Osteocyte (in vitro differentiated cells): ENCODE measurements around the gene EEPD1. TPM values are rescaled to one million over a fixed set of nuclear protein-coding genes. Genes with fewer than 3 reads are reported as not detected.

ENCODE experiments used
- DNase-seq: peaks from one replicate; pipeline ENCODE4 v3.0.0; 2021; ENCODE audit warnings: mixed read lengths; ENCODE audit not compliant: unreplicated experiment; ENCODE audit errors: extremely low spot score
- H3K27ac Mint-ChIP-seq: one replicate; pipeline ENCODE4 v1.8.0; 2021; ENCODE audit warnings: mild to moderate bottlenecking, mixed read lengths; ENCODE audit not compliant: unreplicated experiment
- H3K27me3 Mint-ChIP-seq: one replicate; pipeline ENCODE4 v1.8.0; 2021; ENCODE audit warnings: mixed read lengths; ENCODE audit not compliant: unreplicated experiment
- H3K36me3 Mint-ChIP-seq: one replicate; pipeline ENCODE4 v1.8.0; 2021; ENCODE audit warnings: mixed read lengths; ENCODE audit not compliant: unreplicated experiment
- H3K4me1 Mint-ChIP-seq: one replicate; pipeline ENCODE4 v1.8.0; 2021; ENCODE audit warnings: mixed read lengths; ENCODE audit not compliant: unreplicated experiment
- H3K4me3 Mint-ChIP-seq: one replicate; pipeline ENCODE4 v1.8.0; 2021; ENCODE audit warnings: mild to moderate bottlenecking, moderate library complexity, mixed read lengths; ENCODE audit not compliant: unreplicated experiment
- H3K9me3 Mint-ChIP-seq: one replicate; pipeline ENCODE4 v1.8.0; 2021; ENCODE audit warnings: mixed read lengths; ENCODE audit not compliant: unreplicated experiment
- total RNA-seq: library from RNA; stranded (reverse); gene quantifications from 2 replicates; pipeline ENCODE4 v1.2.1, GENCODE V29; 2021
- TF ChIP-seq, protein P1 (sequence below): fragments of 200-600 bp; sonication (generic); IDR thresholded peaks from 2 replicates; pipeline ENCODE4 v1.5.0; 2021; ENCODE audit warnings: antibody characterized with exemption, mild to moderate bottlenecking, moderate library complexity

The EEPD1 gene
- total RNA-seq, 1 donor from 2014 or later, result 1.3 TPM

DNA sequence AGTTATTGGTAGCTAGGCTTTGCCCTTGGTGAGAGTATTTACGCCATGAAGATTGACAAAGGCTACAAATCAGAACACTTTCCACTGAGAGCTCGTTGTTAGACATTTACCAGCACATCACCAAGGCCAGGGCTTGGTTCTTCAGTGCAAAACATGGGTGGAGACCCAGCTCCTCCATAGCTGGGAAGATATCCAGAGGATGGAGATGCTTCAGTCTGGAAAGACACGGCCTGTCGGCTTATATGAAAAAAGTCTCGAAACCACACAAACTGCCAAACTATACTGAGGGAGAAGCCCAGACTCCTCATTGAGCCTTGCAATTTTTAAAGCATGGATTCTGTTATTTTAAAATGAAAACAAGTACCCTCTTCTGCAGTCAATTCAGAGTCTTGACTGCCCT is 153.2 kb downstream of the EEPD1 start:
- Mint-ChIP-seq H3K9me3 (no peaks in the 10 kb centered on the region), H3K4me1 (peaks cover 44% of the 10 kb centered on the region), H3K27ac (no peak overlapping the region), H3K27me3 (peaks cover 12% of the 10 kb centered on the region), H3K36me3 (no peaks in the 10 kb centered on the region), H3K4me3 (no peak overlapping the region)
- TF ChIP-seq, protein P1, sequence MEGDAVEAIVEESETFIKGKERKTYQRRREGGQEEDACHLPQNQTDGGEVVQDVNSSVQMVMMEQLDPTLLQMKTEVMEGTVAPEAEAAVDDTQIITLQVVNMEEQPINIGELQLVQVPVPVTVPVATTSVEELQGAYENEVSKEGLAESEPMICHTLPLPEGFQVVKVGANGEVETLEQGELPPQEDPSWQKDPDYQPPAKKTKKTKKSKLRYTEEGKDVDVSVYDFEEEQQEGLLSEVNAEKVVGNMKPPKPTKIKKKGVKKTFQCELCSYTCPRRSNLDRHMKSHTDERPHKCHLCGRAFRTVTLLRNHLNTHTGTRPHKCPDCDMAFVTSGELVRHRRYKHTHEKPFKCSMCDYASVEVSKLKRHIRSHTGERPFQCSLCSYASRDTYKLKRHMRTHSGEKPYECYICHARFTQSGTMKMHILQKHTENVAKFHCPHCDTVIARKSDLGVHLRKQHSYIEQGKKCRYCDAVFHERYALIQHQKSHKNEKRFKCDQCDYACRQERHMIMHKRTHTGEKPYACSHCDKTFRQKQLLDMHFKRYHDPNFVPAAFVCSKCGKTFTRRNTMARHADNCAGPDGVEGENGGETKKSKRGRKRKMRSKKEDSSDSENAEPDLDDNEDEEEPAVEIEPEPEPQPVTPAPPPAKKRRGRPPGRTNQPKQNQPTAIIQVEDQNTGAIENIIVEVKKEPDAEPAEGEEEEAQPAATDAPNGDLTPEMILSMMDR, result no peak
- DNase-seq, result no peak

DNA sequence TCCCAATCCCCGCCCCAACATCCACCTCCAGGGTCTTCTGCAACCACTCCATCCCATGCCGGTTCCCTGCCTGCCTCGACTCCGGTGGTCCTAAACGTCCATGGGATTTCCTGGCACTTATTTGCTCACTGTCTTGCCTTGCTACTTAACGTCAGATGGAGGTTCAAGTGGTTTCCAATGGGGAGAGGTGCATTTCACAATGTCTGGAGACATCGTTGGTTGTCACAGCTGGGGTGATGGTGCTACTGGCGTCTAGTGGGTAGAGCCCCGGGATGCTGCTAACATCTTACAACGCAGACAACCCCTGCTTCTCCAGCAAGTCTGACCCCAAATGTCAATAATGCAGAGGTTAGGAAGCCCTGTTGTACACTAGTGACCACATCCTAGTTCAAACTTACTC is 153.7 kb downstream of the EEPD1 start:
- H3K9me3 Mint-ChIP-seq, result no peaks in the 10 kb centered on the region
- TF ChIP-seq, protein P1, result no peak
- no peaks in the 10 kb centered on the region for H3K36me3 Mint-ChIP-seq
- peaks cover 12% of the 10 kb centered on the region for H3K27me3 Mint-ChIP-seq
- H3K4me1 Mint-ChIP-seq, result peaks cover 44% of the 10 kb centered on the region
- no peak overlapping the region for H3K27ac Mint-ChIP-seq
- DNase-seq, result no peak
- H3K4me3 Mint-ChIP-seq, result no peak overlapping the region

DNA sequence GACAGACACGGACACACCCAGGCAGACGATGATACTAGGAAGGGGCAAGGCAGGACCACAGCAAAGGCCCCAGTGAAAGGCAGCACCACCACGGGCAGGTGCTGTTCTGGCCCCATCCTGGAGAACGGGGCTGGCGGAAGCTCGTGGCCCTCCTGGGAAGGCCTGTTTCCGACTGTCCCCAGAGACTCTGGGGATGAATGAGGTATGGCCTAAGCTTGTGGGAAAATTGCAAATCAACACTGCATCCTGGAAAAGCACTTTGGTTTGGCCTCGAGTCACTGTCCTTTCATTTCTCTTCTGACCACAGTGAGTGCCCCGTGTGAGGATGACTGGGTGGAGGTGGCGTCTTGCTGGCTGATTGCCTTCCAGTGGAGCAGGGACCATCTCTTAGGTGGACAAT is 155.0 kb downstream of the EEPD1 start:
- Mint-ChIP-seq H3K27ac (no peak overlapping the region), H3K9me3 (no peaks in the 10 kb centered on the region), H3K4me1 (peaks cover 30% of the 10 kb centered on the region), H3K27me3 (peaks cover 17% of the 10 kb centered on the region), H3K4me3 (no peak overlapping the region), H3K36me3 (no peaks in the 10 kb centered on the region)
- DNase-seq, result no peak
- TF ChIP-seq, protein P1, result no peak

DNA sequence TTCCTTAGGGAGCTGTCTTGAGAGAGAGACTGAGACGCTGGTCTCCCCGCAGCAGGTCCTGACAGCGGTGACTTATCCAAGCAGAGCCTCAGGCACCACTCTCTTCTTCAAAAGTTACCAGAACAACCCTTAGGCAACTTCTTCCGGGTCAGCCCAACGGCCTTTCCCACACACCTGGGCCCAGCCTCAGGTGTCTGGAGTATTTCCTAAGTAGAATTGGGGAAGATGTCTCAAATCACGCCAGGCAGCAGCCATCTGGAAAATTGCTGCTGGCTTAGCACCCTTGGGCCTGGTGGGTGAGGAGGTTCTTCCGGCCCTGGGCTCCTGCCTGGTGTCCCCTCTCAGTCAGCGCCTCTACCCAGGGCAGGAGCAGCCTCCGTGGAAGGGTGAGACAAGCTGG is 156.2 kb downstream of the EEPD1 start:
- H3K36me3 Mint-ChIP-seq, result no peaks in the 10 kb centered on the region
- peaks cover 25% of the 10 kb centered on the region for H3K27me3 Mint-ChIP-seq
- no peak overlapping the region for H3K4me3 Mint-ChIP-seq
- TF ChIP-seq, protein P1, result no peak
- peak overlapping the region; percentile 56 for H3K27ac Mint-ChIP-seq
- H3K9me3 Mint-ChIP-seq, result no peaks in the 10 kb centered on the region
- peak; percentile 73 for DNase-seq
- peaks cover 18% of the 10 kb centered on the region for H3K4me1 Mint-ChIP-seq

DNA sequence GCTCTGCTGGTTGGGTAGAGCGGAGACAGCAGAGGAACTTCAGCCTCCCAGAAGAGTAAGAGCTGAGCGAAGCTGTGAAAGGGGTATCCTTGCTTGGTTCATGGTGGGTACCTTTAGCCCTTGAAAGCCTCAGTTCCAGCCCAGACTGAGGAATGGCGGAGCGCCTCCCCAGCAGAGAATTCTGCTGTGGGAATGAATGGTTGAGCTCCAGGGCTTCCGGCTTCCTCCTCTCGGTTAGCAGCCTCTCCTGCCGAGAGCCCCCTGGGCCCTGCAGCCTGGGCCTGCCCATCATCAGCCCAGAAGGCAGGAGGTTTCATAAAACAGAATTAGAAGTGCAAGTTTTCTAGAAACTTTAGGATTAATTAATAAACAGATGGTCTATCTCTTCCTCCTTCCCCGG is 156.7 kb downstream of the EEPD1 start:
- Mint-ChIP-seq H3K36me3 (no peaks in the 10 kb centered on the region), H3K4me1 (peaks cover 14% of the 10 kb centered on the region), H3K4me3 (no peak overlapping the region), H3K27ac (peak overlapping the region; percentile 56), H3K9me3 (no peaks in the 10 kb centered on the region), H3K27me3 (peaks cover 25% of the 10 kb centered on the region)
- TF ChIP-seq, protein P1, result no peak
- DNase-seq, result peak; percentile 80
